ENCODE results near the gene C3orf52.

Gene C3orf52

DNA sequence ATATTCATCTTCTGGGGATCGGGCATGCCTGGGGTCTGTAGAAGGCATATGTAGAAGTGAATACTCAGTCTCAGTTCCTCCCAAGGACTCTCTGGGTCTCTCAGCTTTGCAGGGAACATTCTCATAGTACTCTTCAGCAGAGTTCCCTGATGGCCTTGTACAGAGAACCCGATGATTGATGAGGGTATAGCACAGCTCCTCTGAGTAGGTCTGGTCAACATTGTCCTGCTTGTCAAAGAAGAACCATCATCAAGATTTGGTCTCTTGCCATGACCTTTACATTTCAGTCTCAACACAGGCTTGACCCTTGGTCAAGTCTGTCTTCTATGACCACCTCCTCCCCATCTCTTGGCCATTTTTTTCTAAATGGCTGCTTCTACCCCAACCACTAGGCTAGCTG is 37.4 kb downstream of the C3orf52 start:
- H3K79me2 ChIP-seq (ENCODE audit: insufficient read depth, low read length): peaks cover 21% of the 10 kb centered on the region; the same call in 1 of the 2 replicates
- H3K36me3 ChIP-seq (ENCODE audit: insufficient read depth, low read length): peaks cover 76% of the 10 kb centered on the region
- no peaks in the 10 kb centered on the region for H3K27me3 ChIP-seq (ENCODE audit: insufficient read depth, low read length)
- peak overlapping the region; percentile 99 for H3K27ac ChIP-seq (ENCODE audit: low read depth, low read length, poor library complexity, severe bottlenecking)
- no peak overlapping the region for H3K4me3 ChIP-seq (ENCODE audit: low read depth, low read length, poor library complexity, severe bottlenecking)
- H3K9me2 ChIP-seq (ENCODE audit: low read depth, low read length): no peaks in the 10 kb centered on the region
- TF ChIP-seq EZH2 (IDR thresholded peaks at IDR 0.05; ENCODE audit: borderline replicate concordance, low read length): no peak
- TF ChIP-seq, protein P1, sequence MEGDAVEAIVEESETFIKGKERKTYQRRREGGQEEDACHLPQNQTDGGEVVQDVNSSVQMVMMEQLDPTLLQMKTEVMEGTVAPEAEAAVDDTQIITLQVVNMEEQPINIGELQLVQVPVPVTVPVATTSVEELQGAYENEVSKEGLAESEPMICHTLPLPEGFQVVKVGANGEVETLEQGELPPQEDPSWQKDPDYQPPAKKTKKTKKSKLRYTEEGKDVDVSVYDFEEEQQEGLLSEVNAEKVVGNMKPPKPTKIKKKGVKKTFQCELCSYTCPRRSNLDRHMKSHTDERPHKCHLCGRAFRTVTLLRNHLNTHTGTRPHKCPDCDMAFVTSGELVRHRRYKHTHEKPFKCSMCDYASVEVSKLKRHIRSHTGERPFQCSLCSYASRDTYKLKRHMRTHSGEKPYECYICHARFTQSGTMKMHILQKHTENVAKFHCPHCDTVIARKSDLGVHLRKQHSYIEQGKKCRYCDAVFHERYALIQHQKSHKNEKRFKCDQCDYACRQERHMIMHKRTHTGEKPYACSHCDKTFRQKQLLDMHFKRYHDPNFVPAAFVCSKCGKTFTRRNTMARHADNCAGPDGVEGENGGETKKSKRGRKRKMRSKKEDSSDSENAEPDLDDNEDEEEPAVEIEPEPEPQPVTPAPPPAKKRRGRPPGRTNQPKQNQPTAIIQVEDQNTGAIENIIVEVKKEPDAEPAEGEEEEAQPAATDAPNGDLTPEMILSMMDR (IDR thresholded peaks at IDR 0.05; ENCODE audit: low read length): no peak
- no peaks in the 10 kb centered on the region for H4K20me1 ChIP-seq (ENCODE audit: insufficient read depth, low read length)
- peaks cover 7% of the 10 kb centered on the region; the same call in 1 of the 2 replicates for H3F3A ChIP-seq (ENCODE audit: insufficient read depth, low read length)
- no peak overlapping the region for H2AFZ ChIP-seq (ENCODE audit: low read length)
- no peak overlapping the region; the same call in 1 of the 2 replicates for H3K4me2 ChIP-seq (ENCODE audit: low read length)
- peaks cover 98% of the 10 kb centered on the region for H3K4me1 ChIP-seq (ENCODE audit: insufficient read depth, low read length, severe bottlenecking)
- H3K9me3 ChIP-seq (ENCODE audit: low read length): no peaks in the 10 kb centered on the region
- H3K9ac ChIP-seq (ENCODE audit: low read length): no peak overlapping the region

DNA sequence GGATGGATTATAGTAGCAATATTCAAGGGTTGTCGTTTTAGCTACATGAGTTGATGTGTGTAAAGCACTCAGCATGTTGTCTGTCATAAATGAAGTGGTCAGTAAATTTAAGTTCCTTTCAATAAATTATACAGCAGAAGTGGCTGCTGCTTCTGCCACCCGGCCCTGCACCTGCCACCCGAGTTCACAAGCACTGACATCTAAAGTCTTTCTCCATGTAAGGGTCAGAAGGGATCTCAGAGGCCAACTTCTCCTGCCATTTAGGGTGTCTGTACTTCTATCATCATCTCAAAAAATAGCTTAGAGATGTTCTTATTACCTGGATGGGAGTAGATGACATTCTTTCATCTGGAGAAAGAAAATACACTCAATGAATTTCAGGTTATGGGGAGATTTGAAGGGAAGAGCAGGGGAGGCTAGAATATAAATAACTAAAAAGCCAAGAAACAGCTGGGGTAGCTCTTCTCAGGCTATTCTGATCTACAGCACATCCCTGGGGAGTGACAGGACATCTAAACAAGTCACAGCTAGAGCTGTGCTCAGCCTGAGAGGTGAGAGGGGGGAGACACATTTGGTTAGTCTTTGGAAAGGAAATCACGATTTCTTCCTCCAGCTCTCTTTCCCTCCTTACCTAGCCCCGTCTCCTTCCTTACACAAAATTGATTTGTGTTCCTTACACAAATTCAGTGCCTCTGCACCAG is 38.9 kb downstream of the C3orf52 start:
- peak overlapping the region; percentile 94 for H3K27ac ChIP-seq (ENCODE audit: low read depth, low read length, poor library complexity, severe bottlenecking)
- TF ChIP-seq, protein P1 (IDR thresholded peaks at IDR 0.05; ENCODE audit: low read length): no peak
- TF ChIP-seq EZH2 (IDR thresholded peaks at IDR 0.05; ENCODE audit: borderline replicate concordance, low read length): no peak

DNA sequence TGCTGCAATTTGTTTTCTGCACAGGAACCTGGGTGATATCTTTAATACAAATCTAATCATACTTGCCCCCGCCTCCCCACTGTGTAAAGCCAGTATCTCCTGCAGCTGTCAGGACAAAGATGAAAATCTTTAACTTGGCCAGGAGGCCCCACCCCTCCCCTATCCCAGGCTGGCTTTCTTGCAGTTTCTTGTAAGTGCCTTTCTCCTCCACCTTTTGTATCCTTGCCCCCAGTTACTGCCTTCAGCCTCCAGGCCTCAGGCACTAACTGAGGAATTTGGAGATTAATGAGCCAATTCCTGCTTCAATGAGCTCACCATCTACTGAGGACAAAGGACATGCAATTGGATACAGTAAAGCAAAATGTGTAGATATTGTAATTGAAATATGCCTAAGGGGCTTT is 40.3 kb downstream of the C3orf52 start:
- H3K4me3 ChIP-seq (ENCODE audit: low read depth, low read length, poor library complexity, severe bottlenecking): peak overlapping the region; percentile 42
- H3K27ac ChIP-seq (ENCODE audit: low read depth, low read length, poor library complexity, severe bottlenecking): peak overlapping the region; percentile 94
- peak overlapping the region; percentile 46 for H3K9ac ChIP-seq (ENCODE audit: low read length)

More for the DNA sequence above, 38.9 kb downstream of the C3orf52 start:
- peak overlapping the region; percentile 42 for H3K4me3 ChIP-seq (ENCODE audit: low read depth, low read length, poor library complexity, severe bottlenecking)
- no peaks in the 10 kb centered on the region for H4K20me1 ChIP-seq (ENCODE audit: insufficient read depth, low read length)
- H3K27me3 ChIP-seq (ENCODE audit: insufficient read depth, low read length): no peaks in the 10 kb centered on the region
- H3K9me3 ChIP-seq (ENCODE audit: low read length): no peaks in the 10 kb centered on the region
- H3K79me2 ChIP-seq (ENCODE audit: insufficient read depth, low read length): peaks cover 23% of the 10 kb centered on the region; the same call in 1 of the 2 replicates
- H3K9ac ChIP-seq (ENCODE audit: low read length): peak overlapping the region; percentile 46
- peaks cover 81% of the 10 kb centered on the region for H3K36me3 ChIP-seq (ENCODE audit: insufficient read depth, low read length)
- H3K4me2 ChIP-seq (ENCODE audit: low read length): peak overlapping the region; percentile 90
- peaks cover 11% of the 10 kb centered on the region for H3F3A ChIP-seq (ENCODE audit: insufficient read depth, low read length)
- no peaks in the 10 kb centered on the region for H3K9me2 ChIP-seq (ENCODE audit: low read depth, low read length)
- peaks cover 98% of the 10 kb centered on the region for H3K4me1 ChIP-seq (ENCODE audit: insufficient read depth, low read length, severe bottlenecking)
- H2AFZ ChIP-seq (ENCODE audit: low read length): no peak overlapping the region

More for the DNA sequence above, 40.3 kb downstream of the C3orf52 start:
- Histone ChIP-seq H3K79me2 (ENCODE audit: insufficient read depth, low read length) (peaks cover 33% of the 10 kb centered on the region), H3K4me1 (ENCODE audit: insufficient read depth, low read length, severe bottlenecking) (peaks cover 92% of the 10 kb centered on the region), H2AFZ (ENCODE audit: low read length) (no peak overlapping the region), H4K20me1 (ENCODE audit: insufficient read depth, low read length) (no peaks in the 10 kb centered on the region), H3K9me3 (ENCODE audit: low read length) (no peaks in the 10 kb centered on the region), H3K27me3 (ENCODE audit: insufficient read depth, low read length) (no peaks in the 10 kb centered on the region), H3K36me3 (ENCODE audit: insufficient read depth, low read length) (peaks cover 88% of the 10 kb centered on the region), H3K9me2 (ENCODE audit: low read depth, low read length) (no peaks in the 10 kb centered on the region), H3K4me2 (ENCODE audit: low read length) (peak overlapping the region; percentile 90), H3F3A (ENCODE audit: insufficient read depth, low read length) (peaks cover 17% of the 10 kb centered on the region)
- TF ChIP-seq EZH2 (IDR thresholded peaks at IDR 0.05; ENCODE audit: borderline replicate concordance, low read length): no peak
- TF ChIP-seq, protein P1 (IDR thresholded peaks at IDR 0.05; ENCODE audit: low read length): no peak

Data from OCI-LY1 (cell line).